GM18502 (cell line): Measurements from ENCODE around the gene ITIH1.

ENCODE experiments used
- ATAC-seq: cut with Tn5 transposase; IDR thresholded peaks from one replicate; pipeline ENCODE4 v1.9.1; 2021; ENCODE audit warnings: mild to moderate bottlenecking; ENCODE audit not compliant: unreplicated experiment, poor library complexity

Gene ITIH1

DNA sequence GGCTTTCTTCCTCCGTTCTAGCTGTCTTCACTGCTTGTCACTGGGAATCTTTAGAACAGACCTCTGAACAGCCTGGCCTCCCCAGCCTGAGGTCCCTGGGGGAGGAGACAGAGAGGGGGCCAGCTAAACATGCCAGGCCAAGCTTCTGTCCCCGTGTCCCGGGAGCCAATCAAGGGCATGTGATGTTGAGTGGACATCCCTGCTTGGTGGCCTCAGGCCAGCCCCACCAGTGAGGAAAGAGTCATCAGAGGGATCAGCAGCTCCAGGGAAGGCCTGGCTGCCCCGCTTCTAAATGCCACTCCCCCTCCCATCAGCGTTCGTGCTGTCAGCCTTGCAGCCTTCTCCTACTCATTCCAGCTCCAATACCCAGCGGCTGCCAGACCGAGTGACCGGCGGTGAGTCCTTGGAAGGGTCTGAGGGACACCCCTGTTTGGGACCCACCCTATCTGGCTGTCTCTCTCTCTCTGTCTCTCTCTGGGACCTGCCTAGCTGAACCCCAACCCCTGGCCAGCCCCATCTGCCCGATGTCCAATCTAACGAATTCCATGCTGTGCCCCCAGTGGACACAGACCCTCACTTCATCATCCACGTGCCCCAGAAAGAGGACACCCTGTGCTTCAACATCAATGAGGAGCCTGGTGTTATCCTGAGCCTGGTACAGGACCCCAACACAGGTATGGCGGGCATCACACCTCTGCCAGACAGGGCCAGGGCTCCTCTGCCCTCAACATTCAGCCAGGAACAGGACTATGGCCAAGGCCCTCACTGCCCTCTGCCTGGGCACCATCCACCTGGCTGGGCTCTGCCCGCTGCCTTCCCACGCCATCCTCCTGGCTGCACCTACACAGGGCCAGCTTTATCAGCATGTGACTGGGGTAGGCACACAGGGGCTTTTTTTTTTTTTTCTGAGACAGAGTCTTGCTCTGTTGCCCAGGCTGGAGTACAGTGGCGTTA lies 10.6 kb downstream of the ITIH1 start:
- ATAC-seq: no peak

DNA sequence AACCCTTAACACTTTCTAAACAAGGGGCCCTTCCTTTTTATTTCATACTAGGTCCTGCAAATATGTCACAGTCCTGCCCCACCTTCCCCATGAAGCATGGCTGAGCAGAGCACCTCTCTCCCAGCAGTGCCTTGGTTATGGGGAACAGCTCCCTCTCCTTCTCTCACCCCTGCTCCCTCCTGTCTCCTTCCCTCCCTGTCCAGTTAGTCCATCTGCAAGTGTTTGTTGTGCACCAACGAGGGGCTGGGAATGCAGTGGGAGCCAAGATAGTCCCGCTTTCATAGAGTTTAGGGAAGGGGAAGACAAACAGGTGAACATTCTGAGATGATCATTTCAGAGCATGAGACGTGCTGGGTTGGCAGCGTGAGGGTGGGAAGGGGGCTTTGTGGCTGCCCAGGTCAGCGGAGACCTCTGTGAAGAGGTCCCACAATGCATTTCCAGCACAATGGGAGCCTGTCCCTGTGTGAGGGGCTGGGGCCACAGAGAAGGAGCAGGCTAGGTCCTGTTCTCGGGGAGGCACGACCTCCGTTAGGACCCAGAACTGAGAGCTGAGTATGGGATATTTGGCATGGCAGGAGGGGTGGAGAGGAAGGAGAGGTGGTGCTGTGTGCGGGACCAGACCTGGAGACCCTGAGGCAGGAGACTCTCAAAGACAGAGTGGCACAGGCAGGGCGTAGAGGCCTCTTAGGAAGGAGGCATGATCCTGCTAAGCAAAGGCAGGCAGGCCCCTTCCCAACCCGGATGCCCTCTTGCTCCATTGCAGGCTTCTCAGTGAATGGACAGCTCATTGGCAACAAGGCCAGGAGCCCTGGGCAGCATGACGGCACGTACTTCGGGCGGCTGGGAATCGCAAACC lies 11.7 kb downstream of the ITIH1 start:
- no peak for ATAC-seq

DNA sequence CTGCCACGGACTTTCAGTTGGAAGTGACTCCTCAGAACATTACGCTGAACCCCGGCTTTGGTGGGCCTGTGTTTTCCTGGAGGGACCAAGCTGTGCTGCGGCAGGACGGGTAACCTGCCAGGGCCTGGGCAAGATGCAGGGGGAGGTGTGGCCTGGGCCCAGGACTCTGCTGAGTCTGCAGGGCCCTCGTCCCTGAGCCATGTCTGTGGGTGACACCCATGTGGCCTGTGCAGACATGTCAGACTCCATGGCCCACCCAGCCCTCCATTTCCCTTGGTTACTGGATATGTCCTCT lies 12.3 kb downstream of the ITIH1 start:
- no peak for ATAC-seq

- ATAC-seq: no peak
These were observed 12.9 kb downstream of the ITIH1 start for GRCh38 chr3:52790337-52790736.

DNA sequence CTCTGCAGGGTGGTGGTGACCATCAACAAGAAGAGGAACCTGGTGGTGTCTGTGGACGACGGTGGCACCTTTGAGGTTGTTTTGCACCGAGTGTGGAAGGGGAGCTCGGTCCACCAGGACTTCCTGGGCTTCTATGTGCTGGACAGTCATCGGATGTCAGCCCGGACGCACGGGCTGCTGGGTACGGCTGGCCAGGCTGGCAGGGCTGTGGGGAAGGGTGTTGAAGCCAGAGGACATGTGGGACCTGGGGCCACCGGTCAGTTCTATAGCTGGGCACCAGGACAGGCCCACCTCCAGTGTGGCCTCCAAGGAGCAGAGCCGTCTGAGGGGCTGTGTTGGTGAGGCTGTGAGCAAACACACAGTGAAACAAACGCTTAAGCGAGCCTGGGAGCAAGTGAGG lies 13.3 kb downstream of the ITIH1 start:
- no peak for ATAC-seq

- no peak for ATAC-seq
These were observed 14.0 kb downstream of the ITIH1 start for GRCh38 chr3:52791366-52791765.

- ATAC-seq: no peak
These were observed 14.5 kb downstream of the ITIH1 start for GRCh38 chr3:52791928-52792327.

DNA sequence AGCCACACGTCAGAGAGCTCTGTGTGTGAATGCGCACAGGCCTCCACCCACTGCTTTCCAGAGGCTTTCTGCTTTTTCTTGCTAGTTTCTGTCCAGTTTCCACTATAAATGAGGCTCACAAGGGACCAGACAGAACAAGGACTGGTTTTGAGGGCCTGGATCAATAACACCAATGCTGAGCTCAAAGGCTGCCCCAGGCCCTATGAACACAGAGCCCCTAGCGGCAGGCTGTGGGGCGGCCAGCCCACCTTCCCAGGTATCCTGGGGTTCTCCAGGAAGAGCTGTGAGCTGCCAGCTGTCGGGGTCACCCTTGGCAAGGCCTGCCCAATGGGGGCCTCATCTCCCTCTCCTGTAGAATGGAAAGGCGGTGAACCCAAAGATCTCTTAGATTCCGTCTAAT lies 15.0 kb downstream of the ITIH1 start:
- ATAC-seq: no peak

GRCh38 chr3:52792961-52793695 lies 15.7 kb downstream of the ITIH1 start:
- ATAC-seq: no peak

DNA sequence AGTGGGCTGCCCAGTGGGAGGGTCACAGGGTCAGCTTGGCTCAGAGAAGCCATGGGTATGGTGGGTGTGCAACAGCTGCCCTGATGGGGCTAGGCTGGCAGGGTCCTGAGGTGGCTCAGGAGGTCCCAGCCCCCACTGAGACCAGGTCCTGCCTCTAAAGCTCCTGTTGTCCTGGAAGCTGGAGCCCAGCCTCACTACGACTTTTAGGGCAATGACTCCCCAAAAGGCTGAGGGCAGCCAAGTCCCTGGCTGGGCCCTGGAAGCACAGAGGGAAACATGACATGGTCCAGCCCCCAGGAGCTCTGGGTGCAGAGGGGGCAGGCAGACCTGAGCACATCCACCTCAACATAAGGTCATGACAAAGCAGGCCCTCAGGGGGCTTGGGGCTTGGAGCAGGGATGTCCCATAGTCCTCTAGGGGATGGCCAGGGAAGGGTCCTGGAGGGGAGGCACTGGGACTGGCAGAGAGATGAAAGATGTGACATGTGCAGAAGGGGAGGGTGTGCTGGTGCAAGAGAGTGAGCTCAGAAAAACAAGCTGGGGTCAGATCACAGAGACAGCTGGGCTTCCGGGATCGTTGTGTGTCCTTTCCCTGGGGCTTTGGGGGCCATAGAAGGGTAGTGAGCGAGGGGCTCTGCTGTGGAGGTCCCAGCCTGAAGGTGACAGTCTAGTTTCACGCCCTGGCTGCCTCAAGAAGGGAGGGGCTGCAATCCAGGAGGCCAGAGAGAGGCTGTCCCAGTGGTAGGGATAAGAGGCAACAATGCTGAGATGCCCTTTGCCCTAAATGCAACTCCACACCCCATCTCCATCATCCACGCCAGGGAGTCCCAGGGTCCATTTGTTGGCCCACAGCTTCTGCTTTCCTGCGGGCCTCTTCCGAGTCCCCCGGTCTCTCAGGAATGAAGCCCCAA lies 16.6 kb downstream of the ITIH1 start:
- ATAC-seq: no peak

GRCh38 chr3:52794612-52795099 lies 17.3 kb downstream of the ITIH1 start, which contains the start of gene ITIH3:
Gene ITIH3, plus strand, starts transcription at chr3:52794796. Its CDS starts 8 bp downstream, at chr3:52794804.
- ATAC-seq: no peak

GRCh38 chr3:52795298-52795900 lies 18.0 kb downstream of the ITIH1 start:
- no peak for ATAC-seq

- ATAC-seq: no peak
These were observed 19.0 kb downstream of the ITIH1 start for GRCh38 chr3:52796411-52796810.

DNA sequence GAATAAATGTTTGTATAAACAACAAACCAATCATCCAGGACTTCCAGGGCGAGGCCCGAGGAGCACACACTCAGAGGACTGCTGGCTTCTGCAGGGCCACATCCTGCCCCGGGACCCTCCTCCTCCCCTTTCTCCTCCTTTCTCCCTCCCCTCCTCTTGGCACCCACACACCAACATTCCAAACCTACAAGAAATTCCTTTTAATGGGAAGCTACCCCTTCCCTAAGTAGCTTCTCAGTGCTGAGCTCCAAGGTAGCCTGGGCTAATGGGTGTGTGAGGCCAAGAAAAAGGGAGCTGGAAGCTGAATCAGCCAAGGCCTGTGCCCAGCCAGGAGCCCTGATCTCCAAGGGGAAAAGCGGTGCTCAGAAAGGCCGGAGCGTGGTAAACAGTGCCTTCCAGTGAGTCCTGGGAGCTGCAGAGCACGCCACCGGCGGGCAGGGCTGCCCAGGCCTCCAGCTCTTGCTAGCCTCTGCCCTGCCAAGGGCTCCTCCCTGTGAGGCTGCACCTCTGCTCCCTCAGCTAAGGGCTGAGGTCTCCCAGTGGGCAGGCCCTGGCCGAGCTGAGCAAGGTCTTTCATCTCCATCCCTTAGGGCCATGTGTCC lies 21.1 kb downstream of the ITIH1 start:
- ATAC-seq: no peak

DNA sequence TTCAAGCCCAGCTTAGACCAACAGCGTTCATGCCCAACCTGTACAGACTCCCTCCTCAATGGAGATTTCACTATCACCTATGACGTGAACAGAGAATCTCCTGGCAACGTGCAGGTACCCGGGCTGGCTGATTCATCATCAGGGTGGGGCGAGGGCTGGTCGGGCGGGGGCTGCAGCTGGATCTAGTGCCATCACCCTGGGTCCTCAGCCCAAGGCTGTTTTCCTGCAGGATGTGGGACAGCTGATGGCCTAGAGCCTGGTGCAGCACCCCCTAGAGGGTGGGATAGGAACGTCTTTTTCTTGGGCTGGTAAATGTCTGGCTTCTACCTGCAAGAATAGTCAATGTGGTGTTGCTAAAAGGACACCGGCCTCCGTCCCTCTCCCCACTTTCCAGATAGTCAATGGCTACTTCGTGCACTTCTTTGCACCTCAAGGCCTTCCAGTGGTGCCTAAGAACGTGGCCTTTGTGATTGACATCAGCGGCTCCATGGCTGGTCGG lies 21.6 kb downstream of the ITIH1 start:
- ATAC-seq: no peak

DNA sequence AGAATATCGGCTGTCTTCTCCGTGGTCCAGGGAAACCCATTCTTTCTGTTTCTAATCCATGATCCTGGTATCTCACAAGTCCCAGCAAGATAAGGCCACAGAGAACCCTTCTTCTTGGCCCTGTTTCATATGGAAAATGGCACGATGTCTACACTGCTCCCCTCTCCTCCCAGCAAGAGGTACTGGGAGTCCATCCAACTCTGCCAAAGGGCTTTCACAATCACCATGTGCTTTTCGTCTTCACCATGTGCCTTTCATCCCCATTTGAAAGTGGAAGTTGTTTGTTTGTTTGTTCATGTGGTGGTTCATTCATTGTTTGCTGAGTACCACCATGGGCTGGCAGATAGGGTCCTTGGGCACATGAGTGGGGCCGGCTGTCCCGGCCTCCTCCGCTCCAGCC lies 22.7 kb downstream of the ITIH1 start:
- ATAC-seq: no peak

- ATAC-seq: no peak
These were observed 24.4 kb downstream of the ITIH1 start for GRCh38 chr3:52801839-52802238.

GRCh38 chr3:52805270-52806039 lies 28.1 kb downstream of the ITIH1 start:
- no peak for ATAC-seq
